OCI-LY3 (cell line): ENCODE measurements around the gene ZNF430.

Experiments
- H2AFZ ChIP-seq: fragments of 200-600, 300-600 bp; shearing (Covaris generic); 2 replicates; pipeline ENCODE4 v1.6.0; 2014; ENCODE audit warnings: antibody characterized with exemption, low read depth, low read length
- H3K27ac ChIP-seq: fragments of 200-600, 300-600 bp; sonication (generic); 2 replicates; pipeline ENCODE4 v1.5.1; 2014; ENCODE audit warnings: mild to moderate bottlenecking, low read length, moderate library complexity, mixed read lengths
- H3K27me3 ChIP-seq: fragments of 200-600, 300-600 bp; sonication (generic); 2 replicates; pipeline ENCODE4 v1.6.1; 2014; ENCODE audit warnings: low read depth, low read length, mixed read lengths
- H3K36me3 ChIP-seq: fragments of 200-600, 300-600 bp; sonication (generic); replicated peaks from 2 replicates; pipeline ENCODE3; 2014; ENCODE audit warnings: low read depth, low read length, mixed read lengths
- H3K4me1 ChIP-seq: fragments of 300-600, 200-600 bp; sonication (generic); 2 replicates; pipeline ENCODE4 v1.6.1; 2014; ENCODE audit warnings: low read length, mixed read lengths
- H3K4me2 ChIP-seq: fragments of 200-600, 300-600 bp; sonication (generic); 2 replicates; pipeline ENCODE4 v1.6.1; 2014; ENCODE audit warnings: low read length, mixed read lengths
- H3K4me3 ChIP-seq: fragments of 300-600, 200-600 bp; sonication (generic); 2 replicates; pipeline ENCODE4 v1.5.1; 2014; ENCODE audit warnings: antibody characterized with exemption, mild to moderate bottlenecking, low read length, moderate library complexity
- H3K79me2 ChIP-seq: fragments of 300-600, 200-600 bp; shearing (Covaris generic); 2 replicates; pipeline ENCODE4 v1.6.1; 2014; ENCODE audit warnings: mild to moderate bottlenecking, low read length, mixed read lengths
- H3K9ac ChIP-seq: fragments of 300-600, 200-600 bp; shearing (Covaris generic); 2 replicates; pipeline ENCODE4 v1.6.0; 2014; ENCODE audit warnings: mild to moderate bottlenecking, low read length, moderate library complexity
- H3K9me3 ChIP-seq: fragments of 200-600, 300-600 bp; shearing (Covaris generic); 2 replicates; pipeline ENCODE4 v1.6.1; 2014; ENCODE audit warnings: low read length, mixed read lengths; ENCODE audit not compliant: insufficient read depth
- H4K20me1 ChIP-seq: fragments of 200-600, 300-600 bp; sonication (generic); 2 replicates; pipeline ENCODE4 v1.6.1; 2016; ENCODE audit warnings: low read length, mixed read lengths; ENCODE audit not compliant: insufficient read depth
- EZH2phosphoT487 ChIP-seq: fragments of 200-600 bp; shearing (Covaris generic); IDR thresholded peaks from 2 replicates; pipeline ENCODE4 v1.6.1; 2018; ENCODE audit warnings: antibody characterized with exemption, mixed run types, low read depth
- TF ChIP-seq, protein P1 (sequence below): fragments of 200-600, 300-600 bp; sonication (generic); IDR thresholded peaks from 2 replicates; pipeline ENCODE4 v1.5.1; 2014; ENCODE audit warnings: antibody characterized with exemption, low read length, low read depth

The ZNF430 gene

GRCh38 chr19:21098291-21098690, 77.8 kb downstream of the ZNF430 start:
- no peaks in the 10 kb centered on the region for H3K9me3 ChIP-seq
- H3K4me3 ChIP-seq: no peak overlapping the region
- H3K4me1 ChIP-seq: no peaks in the 10 kb centered on the region
- H3K9ac ChIP-seq: no peak overlapping the region
- no peak overlapping the region for H3K4me2 ChIP-seq
- H2AFZ ChIP-seq: no peak overlapping the region
- H4K20me1 ChIP-seq: no peaks in the 10 kb centered on the region
- H3K27me3 ChIP-seq: no peaks in the 10 kb centered on the region
- H3K27ac ChIP-seq: no peak overlapping the region
- TF ChIP-seq, protein P1, sequence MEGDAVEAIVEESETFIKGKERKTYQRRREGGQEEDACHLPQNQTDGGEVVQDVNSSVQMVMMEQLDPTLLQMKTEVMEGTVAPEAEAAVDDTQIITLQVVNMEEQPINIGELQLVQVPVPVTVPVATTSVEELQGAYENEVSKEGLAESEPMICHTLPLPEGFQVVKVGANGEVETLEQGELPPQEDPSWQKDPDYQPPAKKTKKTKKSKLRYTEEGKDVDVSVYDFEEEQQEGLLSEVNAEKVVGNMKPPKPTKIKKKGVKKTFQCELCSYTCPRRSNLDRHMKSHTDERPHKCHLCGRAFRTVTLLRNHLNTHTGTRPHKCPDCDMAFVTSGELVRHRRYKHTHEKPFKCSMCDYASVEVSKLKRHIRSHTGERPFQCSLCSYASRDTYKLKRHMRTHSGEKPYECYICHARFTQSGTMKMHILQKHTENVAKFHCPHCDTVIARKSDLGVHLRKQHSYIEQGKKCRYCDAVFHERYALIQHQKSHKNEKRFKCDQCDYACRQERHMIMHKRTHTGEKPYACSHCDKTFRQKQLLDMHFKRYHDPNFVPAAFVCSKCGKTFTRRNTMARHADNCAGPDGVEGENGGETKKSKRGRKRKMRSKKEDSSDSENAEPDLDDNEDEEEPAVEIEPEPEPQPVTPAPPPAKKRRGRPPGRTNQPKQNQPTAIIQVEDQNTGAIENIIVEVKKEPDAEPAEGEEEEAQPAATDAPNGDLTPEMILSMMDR: no peak
- no peak for TF ChIP-seq EZH2phosphoT487
- H3K36me3 ChIP-seq: peaks cover 8% of the 10 kb centered on the region
- H3K79me2 ChIP-seq: no peaks in the 10 kb centered on the region

- H3K79me2 ChIP-seq: no peaks in the 10 kb centered on the region
- no peak overlapping the region for H3K4me2 ChIP-seq
- H3K4me3 ChIP-seq: no peak overlapping the region
- H2AFZ ChIP-seq: no peak overlapping the region
- peaks cover 12% of the 10 kb centered on the region for H3K36me3 ChIP-seq
- no peaks in the 10 kb centered on the region for H3K4me1 ChIP-seq
- no peaks in the 10 kb centered on the region for H4K20me1 ChIP-seq
- H3K9me3 ChIP-seq: no peaks in the 10 kb centered on the region
- H3K9ac ChIP-seq: no peak overlapping the region
- no peak overlapping the region for H3K27ac ChIP-seq
- TF ChIP-seq, protein P1: no peak
- TF ChIP-seq EZH2phosphoT487: no peak
- no peaks in the 10 kb centered on the region for H3K27me3 ChIP-seq
Measured at GRCh38 chr19:21101521-21102242, 81.2 kb downstream of the ZNF430 start.

DNA sequence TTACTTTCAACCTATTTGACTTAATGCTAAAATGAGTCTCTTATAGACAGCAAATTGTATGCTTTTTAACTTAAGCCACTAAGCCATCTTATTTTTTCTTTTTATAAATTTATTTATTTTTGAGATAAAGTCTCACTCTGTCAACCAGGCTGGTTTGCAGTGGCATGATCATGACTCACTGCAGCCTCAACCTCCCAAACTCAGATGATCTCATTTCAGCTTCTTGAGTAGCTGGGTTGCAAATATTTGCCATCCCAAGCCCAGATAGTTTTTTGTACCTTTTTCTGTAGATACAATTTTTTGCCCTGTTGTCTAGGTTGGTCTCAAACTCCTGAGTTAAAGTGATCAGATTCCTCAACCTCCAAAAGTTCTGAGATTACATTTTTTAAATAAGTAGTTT, 88.7 kb downstream of the ZNF430 start:
- no peak for TF ChIP-seq EZH2phosphoT487
- TF ChIP-seq, protein P1: no peak
- Histone ChIP-seq H3K27ac (no peak overlapping the region), H3K9me3 (no peaks in the 10 kb centered on the region), H3K27me3 (no peaks in the 10 kb centered on the region), H3K4me3 (no peak overlapping the region), H3K36me3 (peaks cover 34% of the 10 kb centered on the region), H3K4me1 (no peaks in the 10 kb centered on the region), H2AFZ (no peak overlapping the region), H4K20me1 (no peaks in the 10 kb centered on the region), H3K9ac (no peak overlapping the region), H3K4me2 (no peak overlapping the region), H3K79me2 (no peaks in the 10 kb centered on the region; the same call in 1 of the 2 replicates)
